ENCODE data around the gene BRPF1. TPM values are rescaled to one million over a fixed set of nuclear protein-coding genes. Genes with fewer than 3 reads are reported as not detected.
A peak's percentile ranks its signal among the peaks of the same experiment; 100 is the strongest.

The BRPF1 gene, protein sequence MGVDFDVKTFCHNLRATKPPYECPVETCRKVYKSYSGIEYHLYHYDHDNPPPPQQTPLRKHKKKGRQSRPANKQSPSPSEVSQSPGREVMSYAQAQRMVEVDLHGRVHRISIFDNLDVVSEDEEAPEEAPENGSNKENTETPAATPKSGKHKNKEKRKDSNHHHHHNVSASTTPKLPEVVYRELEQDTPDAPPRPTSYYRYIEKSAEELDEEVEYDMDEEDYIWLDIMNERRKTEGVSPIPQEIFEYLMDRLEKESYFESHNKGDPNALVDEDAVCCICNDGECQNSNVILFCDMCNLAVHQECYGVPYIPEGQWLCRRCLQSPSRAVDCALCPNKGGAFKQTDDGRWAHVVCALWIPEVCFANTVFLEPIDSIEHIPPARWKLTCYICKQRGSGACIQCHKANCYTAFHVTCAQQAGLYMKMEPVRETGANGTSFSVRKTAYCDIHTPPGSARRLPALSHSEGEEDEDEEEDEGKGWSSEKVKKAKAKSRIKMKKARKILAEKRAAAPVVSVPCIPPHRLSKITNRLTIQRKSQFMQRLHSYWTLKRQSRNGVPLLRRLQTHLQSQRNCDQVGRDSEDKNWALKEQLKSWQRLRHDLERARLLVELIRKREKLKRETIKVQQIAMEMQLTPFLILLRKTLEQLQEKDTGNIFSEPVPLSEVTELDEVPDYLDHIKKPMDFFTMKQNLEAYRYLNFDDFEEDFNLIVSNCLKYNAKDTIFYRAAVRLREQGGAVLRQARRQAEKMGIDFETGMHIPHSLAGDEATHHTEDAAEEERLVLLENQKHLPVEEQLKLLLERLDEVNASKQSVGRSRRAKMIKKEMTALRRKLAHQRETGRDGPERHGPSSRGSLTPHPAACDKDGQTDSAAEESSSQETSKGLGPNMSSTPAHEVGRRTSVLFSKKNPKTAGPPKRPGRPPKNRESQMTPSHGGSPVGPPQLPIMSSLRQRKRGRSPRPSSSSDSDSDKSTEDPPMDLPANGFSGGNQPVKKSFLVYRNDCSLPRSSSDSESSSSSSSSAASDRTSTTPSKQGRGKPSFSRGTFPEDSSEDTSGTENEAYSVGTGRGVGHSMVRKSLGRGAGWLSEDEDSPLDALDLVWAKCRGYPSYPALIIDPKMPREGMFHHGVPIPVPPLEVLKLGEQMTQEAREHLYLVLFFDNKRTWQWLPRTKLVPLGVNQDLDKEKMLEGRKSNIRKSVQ (N-terminal part only)
- polyA plus RNA-seq (2012; ENCODE audit: insufficient read depth, insufficient read length), result 22.2 TPM

DNA sequence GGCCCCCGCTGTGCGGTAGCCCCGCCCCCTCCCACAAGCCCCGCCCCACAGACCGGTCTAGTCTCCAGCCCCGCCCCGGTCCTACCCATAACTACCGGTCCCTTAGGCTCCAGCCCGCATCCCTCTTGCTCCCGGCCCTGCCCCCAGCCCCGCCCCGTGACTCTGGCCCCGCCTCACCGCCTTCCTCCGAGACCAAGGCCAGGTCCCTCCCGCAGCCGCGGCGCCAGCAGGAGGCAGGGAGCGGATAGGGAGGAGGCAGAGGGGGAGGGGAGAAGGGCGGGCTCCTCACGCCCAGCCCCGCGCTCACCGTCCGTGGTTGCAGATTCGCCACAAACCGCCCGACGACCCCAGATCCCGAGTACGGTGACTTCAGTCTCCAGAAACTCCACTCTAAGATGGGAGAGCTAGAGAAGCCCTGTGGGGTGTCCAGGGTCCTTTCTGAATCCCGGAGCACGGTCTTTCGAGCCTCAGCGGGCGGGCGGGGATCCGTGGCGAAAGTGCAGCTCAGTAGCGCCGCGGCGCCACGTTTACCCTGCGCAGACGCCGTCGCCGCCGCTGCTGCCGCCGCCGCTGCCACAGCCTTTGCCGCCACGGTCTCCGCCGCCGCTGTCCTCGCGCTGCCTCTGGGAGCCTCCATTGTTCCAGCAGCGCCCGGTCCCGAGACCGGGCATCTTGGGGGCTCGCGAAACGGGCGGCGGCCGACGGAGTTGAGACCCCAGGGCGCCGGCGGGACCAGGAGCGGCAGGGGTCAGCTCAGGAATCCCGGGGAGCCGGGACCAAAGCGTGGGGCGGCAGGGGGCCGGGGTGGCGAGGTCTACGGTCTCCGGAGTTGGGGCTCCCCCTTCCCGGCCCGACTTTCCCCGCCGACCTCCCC lies at the start of gene BRPF1:
Gene BRPF1, plus strand, starts transcription at position 530 of the 874 bp plus-strand sequence. CDS start 2,406 bp downstream, outside the sequence.
- H3K4me3 ChIP-seq (ENCODE audit: low read length), result peak within 1 kb of the TSS; percentile 88
- DNase-seq (ENCODE audit: low read depth, low spot score), result peak; percentile 97

GRCh38 chr3:9682096-9682495 lies 49.4 kb upstream of the BRPF1 start:
- H3K4me3 ChIP-seq (ENCODE audit: low read length), result no peak overlapping the region
- no peak for DNase-seq (ENCODE audit: low read depth, low spot score)

- no peak for DNase-seq (ENCODE audit: low read depth, low spot score)
- H3K4me3 ChIP-seq (ENCODE audit: low read length), result no peak overlapping the region
Measured at GRCh38 chr3:9683426-9683825, 48.1 kb upstream of the BRPF1 start.

DNA sequence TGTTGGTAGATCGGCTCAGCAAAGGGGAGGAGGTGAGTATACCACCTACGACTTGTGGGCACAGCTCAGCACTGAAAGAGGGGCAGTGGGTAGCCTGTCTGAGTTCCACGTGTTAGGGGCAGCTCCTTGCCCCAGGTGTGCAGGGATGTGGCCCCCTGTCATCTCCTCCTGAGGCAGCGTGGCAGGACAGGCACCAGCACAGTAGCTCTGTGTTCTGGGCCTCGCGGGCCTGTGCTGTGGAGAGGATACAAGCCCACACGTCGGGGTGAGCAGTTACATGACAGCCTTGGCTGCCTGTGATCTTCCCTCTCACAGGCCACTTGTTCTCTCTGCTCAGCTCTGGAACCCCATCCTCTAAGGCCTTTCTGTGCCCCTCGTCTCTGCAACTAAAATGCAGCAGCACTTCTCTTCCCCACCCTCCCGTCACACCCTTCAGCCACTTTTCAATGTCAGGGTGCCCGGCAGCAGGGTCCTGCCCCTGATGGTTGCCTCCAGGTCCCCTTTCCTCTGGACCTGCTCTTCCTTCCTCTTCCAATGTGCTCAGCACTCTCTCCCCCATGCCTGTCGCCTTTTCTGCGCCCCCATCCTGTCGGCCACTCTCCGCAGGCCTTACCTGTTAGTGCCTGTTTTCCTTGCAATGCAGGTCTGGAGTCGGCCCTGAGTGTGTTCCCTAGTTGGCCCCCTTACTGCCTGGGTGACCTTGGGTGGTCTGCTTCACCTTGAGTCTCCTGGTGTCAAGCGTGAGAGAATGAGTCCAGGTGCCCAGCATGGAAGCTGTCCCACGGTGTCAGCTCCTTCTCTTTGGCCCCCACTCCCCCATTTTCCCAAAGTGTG lies 46.1 kb upstream of the BRPF1 start:
- H3K4me3 ChIP-seq (ENCODE audit: low read length), result no peak overlapping the region
- no peak for DNase-seq (ENCODE audit: low read depth, low spot score)

DNA sequence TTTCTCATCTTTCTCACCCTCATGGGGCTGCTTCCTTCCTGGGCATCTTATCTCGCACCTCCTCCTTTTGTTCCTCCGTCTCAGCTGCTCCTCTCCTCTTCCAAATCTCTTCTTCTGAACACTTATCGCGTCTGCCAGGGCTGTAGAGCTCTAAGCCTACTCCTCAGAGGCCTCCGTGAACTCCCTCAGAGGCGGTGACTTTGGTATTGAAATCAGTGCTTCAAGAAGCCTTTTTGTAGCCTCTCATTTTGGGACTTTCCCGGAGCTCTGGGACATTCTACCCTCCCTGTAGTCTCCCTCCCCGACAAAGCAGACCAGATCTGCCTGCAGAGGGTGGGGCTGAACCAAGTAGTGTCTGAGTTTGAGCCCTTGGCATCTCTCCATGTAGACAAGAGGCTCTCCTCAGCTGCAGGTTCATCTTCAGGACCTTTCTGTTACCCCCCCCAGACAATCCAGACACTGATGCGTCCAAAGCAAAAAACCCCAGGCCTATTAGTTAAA lies 45.4 kb upstream of the BRPF1 start:
- no peak for DNase-seq (ENCODE audit: low read depth, low spot score)

DNA sequence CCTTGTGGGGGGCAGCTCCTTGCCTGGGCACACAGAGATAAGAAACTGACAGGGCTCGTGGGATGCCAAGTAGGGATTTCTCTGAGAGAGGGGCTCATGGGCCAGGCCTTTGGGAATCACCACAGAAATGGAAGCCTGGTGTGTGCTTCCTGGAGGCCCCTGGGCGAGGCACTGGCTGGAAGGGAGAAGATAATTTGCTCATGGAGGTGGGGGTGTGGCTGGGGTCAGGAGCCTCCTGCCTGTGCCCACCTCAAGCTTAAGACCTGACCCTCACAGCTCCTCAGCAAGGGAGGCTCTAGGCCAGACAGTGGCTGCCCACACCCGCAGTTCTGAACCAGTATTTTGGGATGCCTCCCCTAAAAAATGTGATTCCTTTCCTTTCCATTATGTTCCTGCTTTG lies 44.8 kb upstream of the BRPF1 start:
- DNase-seq (ENCODE audit: low read depth, low spot score), result no peak
- H3K4me3 ChIP-seq (ENCODE audit: low read length), result no peak overlapping the region

More for the DNA sequence above, 45.4 kb upstream of the BRPF1 start:
- no peak overlapping the region for H3K4me3 ChIP-seq (ENCODE audit: low read length)

DNA sequence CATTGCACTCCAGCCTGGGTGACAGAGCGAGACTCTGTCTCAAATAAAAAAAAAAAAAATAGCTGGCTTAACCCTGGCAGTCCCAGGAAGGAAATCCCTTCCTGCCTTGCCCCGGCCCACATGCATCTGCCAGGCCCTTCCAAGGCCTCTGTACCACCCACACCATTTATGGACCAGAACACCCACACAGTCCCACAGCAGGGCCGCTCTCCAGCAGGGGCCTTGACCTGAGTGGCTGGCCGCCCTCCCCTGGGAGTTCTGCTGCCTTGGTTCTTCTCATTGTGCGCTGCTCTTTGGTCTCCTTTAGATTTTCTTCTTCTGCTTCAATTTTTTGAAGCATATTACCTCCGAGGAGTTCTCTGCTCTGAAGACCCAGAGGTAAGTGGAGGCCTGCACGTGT lies 44.0 kb upstream of the BRPF1 start:
- H3K4me3 ChIP-seq (ENCODE audit: low read length), result no peak overlapping the region
- DNase-seq (ENCODE audit: low read depth, low spot score), result no peak

DNA sequence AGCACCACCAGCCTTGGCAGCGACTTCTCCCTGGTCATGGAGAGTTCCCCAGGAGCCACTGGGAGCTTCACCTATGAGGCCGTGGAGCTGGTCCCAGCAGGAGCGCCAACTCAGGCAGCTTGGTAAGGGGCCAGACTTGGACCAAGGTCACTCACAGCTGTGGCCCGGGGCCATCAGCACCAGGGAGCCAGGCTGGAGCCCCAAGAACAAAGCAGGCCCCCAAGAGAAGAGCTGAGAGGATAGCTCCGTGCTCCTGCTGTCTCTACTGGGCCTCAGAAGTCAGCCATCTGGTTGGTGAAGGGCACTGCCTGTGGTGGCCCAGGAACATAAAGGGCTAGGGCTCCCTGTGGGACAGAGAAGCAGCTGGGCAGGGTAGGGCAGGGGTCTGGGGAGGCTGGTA lies 42.6 kb upstream of the BRPF1 start:
- DNase-seq (ENCODE audit: low read depth, low spot score), result no peak
- H3K4me3 ChIP-seq (ENCODE audit: low read length), result no peak overlapping the region

- no peak overlapping the region for H3K4me3 ChIP-seq (ENCODE audit: low read length)
- no peak for DNase-seq (ENCODE audit: low read depth, low spot score)
Measured at GRCh38 chr3:9689757-9690156, 41.8 kb upstream of the BRPF1 start.

GRCh38 chr3:9690451-9691450 lies 40.8 kb upstream of the BRPF1 start:
- H3K4me3 ChIP-seq (ENCODE audit: low read length), result no peak overlapping the region
- DNase-seq (ENCODE audit: low read depth, low spot score), result no peak

DNA sequence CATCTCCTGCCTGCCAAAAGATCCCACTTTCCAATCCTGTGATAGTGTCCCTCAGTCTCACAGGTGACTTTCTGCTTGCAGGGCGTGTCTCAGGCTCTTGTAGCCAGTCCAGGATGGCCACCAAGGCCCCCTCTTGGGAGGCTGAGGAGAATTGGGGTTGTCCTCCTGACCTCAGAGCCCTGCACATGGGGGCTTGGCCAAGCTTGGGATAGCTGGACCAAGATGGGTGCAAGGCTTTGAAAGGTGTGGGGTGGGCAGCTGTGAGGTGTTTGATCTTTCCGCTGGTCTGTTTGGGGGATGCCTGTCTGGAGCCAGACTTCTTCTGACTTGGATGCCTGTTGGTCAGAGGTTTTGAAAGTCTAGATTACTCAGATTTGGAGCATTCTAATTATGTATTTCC lies 39.9 kb upstream of the BRPF1 start:
- H3K4me3 ChIP-seq (ENCODE audit: low read length), result no peak overlapping the region
- no peak for DNase-seq (ENCODE audit: low read depth, low spot score)

DNA sequence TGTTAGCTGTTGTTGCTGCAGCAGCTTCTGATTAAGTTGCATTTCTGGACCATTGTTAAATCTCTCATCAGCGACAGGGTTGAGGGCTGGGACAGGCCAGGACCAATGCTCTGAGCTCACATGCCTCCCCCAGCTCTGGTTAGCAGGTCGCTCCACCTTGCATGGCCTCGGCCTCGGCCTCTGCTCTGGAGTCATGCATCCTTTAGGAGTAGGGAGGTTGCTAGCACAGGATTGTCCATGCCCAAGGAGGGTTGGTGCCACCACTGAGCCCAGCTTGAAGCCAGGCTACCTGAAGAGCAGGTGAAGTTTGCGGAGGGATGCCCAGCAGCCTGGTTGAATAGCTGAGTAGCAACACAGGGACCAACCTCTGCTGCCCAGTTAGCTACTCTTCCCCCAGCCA lies 39.1 kb upstream of the BRPF1 start:
- H3K4me3 ChIP-seq (ENCODE audit: low read length), result no peak overlapping the region
- DNase-seq (ENCODE audit: low read depth, low spot score), result no peak

GRCh38 chr3:9695345-9695744 lies 36.2 kb upstream of the BRPF1 start:
- no peak overlapping the region for H3K4me3 ChIP-seq (ENCODE audit: low read length)
- no peak for DNase-seq (ENCODE audit: low read depth, low spot score)

- no peak for DNase-seq (ENCODE audit: low read depth, low spot score)
- H3K4me3 ChIP-seq (ENCODE audit: low read length), result no peak overlapping the region
Measured at GRCh38 chr3:9695746-9696145, 35.8 kb upstream of the BRPF1 start.

DNA sequence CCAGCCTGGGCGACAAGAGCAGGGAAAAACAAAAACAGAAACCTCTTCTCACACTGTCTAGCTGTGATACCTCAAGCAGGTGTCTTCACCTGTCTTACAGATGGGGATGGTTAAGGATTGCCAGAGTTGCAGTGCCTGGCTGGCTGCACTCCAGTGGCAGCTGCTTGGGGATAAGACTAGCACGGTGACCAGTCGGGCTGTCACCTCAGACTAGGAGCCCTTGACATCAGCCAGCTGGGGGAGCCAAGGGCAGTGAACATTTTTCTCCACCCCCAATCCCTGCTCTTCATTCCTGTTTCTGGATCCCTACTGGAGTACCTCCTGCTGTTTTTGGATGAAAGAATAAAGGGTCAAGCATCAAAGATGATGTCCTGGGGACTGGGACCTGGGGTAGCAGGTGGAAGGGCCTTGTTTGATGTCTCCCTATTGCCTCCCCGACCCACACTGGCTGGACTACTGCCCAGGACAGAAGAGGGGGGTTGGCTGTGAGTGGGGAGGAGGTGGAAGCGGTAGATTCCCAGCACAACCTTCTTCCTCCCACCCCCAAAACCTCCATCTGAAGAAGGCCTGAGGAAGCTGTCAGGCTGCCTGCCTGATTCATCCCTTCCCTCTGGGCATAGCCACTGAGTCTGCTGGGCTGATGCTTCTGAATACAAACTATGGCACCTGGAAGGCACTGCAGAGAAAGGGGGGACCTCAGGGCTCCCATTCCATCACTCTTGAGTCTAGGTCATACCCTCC lies 34.9 kb upstream of the BRPF1 start:
- no peak for DNase-seq (ENCODE audit: low read depth, low spot score)
- no peak overlapping the region for H3K4me3 ChIP-seq (ENCODE audit: low read length)

DNA sequence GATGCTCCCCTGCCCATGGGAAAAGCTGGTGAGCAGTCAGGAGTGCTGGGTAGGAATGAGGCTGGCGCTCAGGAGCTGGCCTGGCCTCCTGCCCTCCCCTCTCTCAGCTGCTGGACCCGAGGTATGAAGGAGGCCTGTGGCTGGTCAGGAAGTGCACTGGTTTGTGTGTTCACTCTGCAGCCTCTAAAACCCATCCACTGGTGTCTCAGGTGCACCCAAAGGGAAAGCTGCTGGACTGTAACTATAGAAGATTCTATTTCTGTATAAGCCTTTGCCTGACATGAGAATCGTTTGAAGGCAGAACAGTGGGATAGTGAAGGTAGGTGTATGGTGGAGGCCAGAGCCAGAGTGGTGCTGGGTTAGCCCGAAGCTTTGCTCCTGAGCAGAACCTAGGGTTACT lies 33.6 kb upstream of the BRPF1 start:
- H3K4me3 ChIP-seq (ENCODE audit: low read length), result no peak overlapping the region
- no peak for DNase-seq (ENCODE audit: low read depth, low spot score)
